Esophagus (tissue), 2 donors: Measurements from ENCODE around the gene PRICKLE2. TPM values are rescaled to one million over a fixed set of nuclear protein-coding genes. Genes with fewer than 3 reads are reported as not detected.

Experiments
- H3K27ac ChIP-seq, 2 donors: one replicate each; pipeline ENCODE4 v1.5.1; 2013; ENCODE audit warnings: low read depth in 2 of 2, mild to moderate bottlenecking in 2 of 2, inconsistent platforms in 1 of 2, low read length in 1 of 2, moderate library complexity in 1 of 2
- H3K27me3 ChIP-seq, 2 donors: one replicate each; pipeline ENCODE4 v1.6.1; 2013; ENCODE audit warnings: low read length in 2 of 2, control low read depth in 1 of 2, mild to moderate bottlenecking in 1 of 2; ENCODE audit not compliant: insufficient read depth in 2 of 2, control insufficient read depth in 1 of 2
- H3K36me3 ChIP-seq, 2 donors: one replicate each; pipeline ENCODE4 v1.6.1; 2013; ENCODE audit warnings: low read length in 1 of 2; ENCODE audit not compliant: control insufficient read depth in 2 of 2, insufficient read depth in 2 of 2
- H3K4me1 ChIP-seq, 2 donors: one replicate each; pipeline ENCODE4 v1.6.1; 2013; ENCODE audit warnings: low read length in 1 of 2; ENCODE audit not compliant: control insufficient read depth in 2 of 2, insufficient read depth in 2 of 2
- H3K4me3 ChIP-seq, 2 donors: one replicate each; pipeline ENCODE4 v1.5.1; 2013; ENCODE audit warnings: low read length in 2 of 2, mild to moderate bottlenecking in 2 of 2, low read depth in 1 of 2, moderate library complexity in 1 of 2
- H3K9me3 ChIP-seq, 2 donors: one replicate each; pipeline ENCODE4 v1.6.1; 2013; ENCODE audit warnings: mild to moderate bottlenecking in 2 of 2, low read depth in 1 of 2, low read length in 1 of 2, moderate library complexity in 1 of 2; ENCODE audit not compliant: control insufficient read depth in 2 of 2, insufficient read depth in 1 of 2
- WGBS, 2 donors: extraction: QIAGEN DNeasy Blood & Tissue Kit; methylation state at CpG; one replicate each; pipeline ENCODE4 v1.1.7; 2013; 5-methylcytosine and 5-hydroxymethylcytosine counted together
- polyA plus RNA-seq, 2 donors: library from polyadenylated mRNA; stranded (reverse); fragments of 200-250 nt; gene quantifications; one replicate each; pipeline ENCODE4 v1.2.3, GENCODE V29; 2013
- donor health status: healthy with polysubstance abuse.
- donor health status: Bipolar disorder and iron deficiency.

PRICKLE2 gene
- polyA plus RNA-seq, 2 donors, result 1.3 to 2.7 TPM

DNA sequence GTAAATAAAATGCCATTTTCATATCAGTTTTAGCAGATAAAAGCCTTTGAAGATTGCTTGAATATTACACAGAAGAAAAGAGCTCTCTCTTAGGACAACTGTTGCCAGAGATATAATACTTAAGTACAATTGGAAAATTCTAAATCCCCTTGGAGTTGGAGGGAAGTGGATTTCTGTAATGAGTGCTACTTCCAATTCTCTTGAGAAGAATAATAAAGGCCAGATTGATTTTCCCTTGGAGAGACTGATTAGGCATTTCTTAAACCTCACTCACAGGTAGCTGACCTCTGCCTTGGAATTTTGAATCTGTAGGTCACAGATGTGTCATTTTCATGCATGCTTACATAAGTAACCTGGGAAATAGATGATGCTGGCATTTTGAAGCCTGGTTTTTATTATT, 172.1 kb downstream of the PRICKLE2 start:
- Histone ChIP-seq H3K27ac (no peak overlapping the region), H3K36me3 (no peaks in the 10 kb centered on the region), H3K4me3 (no peak overlapping the region), H3K27me3 (no peaks in the 10 kb centered on the region), H3K4me1 (no peaks in the 10 kb centered on the region), H3K9me3 (no peaks in the 10 kb centered on the region)

- no peaks in the 10 kb centered on the region for H3K4me1 ChIP-seq
- WGBS, 2 donors, result 81% methylated on average over 4 of the region's 4 CpGs
Observed at GRCh38 chr3:64049832-64050231, 175.4 kb downstream of the PRICKLE2 start.

GRCh38 chr3:64049136-64049535, 176.1 kb downstream of the PRICKLE2 start:
- H3K36me3 ChIP-seq, result no peaks in the 10 kb centered on the region
- H3K4me3 ChIP-seq, result no peak overlapping the region
- no peaks in the 10 kb centered on the region for H3K9me3 ChIP-seq
- H3K27ac ChIP-seq, result no peak overlapping the region
- no peaks in the 10 kb centered on the region for H3K4me1 ChIP-seq
- H3K27me3 ChIP-seq, result no peaks in the 10 kb centered on the region
- WGBS, 2 donors, result 53 to 72% methylated on average over 3 of the region's 3 CpGs

More at GRCh38 chr3:64049832-64050231, 175.4 kb downstream of the PRICKLE2 start:
- Histone ChIP-seq H3K4me3 (no peak overlapping the region), H3K9me3 (no peaks in the 10 kb centered on the region), H3K27ac (no peak overlapping the region), H3K36me3 (no peaks in the 10 kb centered on the region), H3K27me3 (no peaks in the 10 kb centered on the region)

GRCh38 chr3:64048631-64049061, 176.6 kb downstream of the PRICKLE2 start:
- WGBS, 2 donors, result 49 to 55% methylated on average over 3 of the region's 3 CpGs
- H3K4me3 ChIP-seq, result no peak overlapping the region
- no peaks in the 10 kb centered on the region for H3K27me3 ChIP-seq
- H3K27ac ChIP-seq, result no peak overlapping the region
- no peaks in the 10 kb centered on the region for H3K9me3 ChIP-seq
- no peaks in the 10 kb centered on the region for H3K36me3 ChIP-seq
- H3K4me1 ChIP-seq, result no peaks in the 10 kb centered on the region

DNA sequence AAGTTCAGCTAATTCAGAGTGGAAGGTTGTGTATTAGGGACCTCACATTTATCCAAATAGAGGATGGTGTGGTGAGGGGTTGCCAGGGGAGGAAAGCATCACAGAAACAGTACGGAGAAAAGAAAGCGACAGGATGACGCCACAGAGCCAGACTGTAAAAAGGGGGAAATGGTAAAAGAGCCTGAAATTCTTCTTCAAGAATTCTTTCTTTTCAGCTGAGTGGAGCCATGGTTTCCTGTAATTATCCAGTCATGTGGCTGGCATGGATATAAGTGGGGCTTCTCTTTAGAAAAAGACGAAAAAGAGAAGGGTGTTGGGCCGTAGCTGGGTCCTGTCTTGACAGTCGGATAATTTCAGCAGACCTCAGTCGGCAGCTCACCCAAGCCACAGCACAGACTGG, 177.5 kb downstream of the PRICKLE2 start:
- 88 to 92% methylated on average over 7 of the region's 7 CpGs for WGBS, 2 donors
- no peaks in the 10 kb centered on the region for H3K27me3 ChIP-seq
- H3K9me3 ChIP-seq, result no peaks in the 10 kb centered on the region
- no peaks in the 10 kb centered on the region for H3K4me1 ChIP-seq
- H3K36me3 ChIP-seq, result no peaks in the 10 kb centered on the region
- H3K27ac ChIP-seq, result no peak overlapping the region
- no peak overlapping the region for H3K4me3 ChIP-seq

DNA sequence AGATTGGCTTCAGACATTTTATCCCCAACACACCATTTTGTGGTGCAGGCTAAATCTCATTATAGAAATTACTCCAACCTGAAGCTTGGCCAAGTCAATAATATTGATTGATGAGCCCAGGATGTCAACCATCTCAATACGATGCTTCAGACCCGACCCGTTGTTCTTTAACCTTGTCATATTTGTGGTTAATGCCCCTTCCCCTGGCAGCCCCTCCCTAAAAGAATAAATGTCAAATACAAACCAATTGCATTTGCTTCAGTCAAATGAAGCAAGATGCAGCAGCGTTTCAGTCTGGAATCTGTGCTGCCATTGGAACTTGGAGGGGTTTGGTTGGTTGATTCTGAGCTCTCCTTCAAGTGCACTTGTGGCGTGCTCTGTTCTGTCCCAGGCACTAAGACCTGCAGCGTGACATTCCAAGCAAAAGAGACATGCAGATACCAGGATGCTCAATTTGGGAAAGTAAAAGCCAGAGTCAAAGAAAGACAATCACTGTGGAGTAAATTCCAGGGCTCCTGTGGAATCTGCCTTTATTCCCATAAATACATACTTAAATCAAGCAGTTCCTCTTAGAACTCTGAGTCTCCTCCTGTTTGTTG, 178.2 kb downstream of the PRICKLE2 start:
- no peaks in the 10 kb centered on the region for H3K4me1 ChIP-seq
- H3K27me3 ChIP-seq, result no peaks in the 10 kb centered on the region
- 48 to 67% methylated on average over 6 of the region's 6 CpGs for WGBS, 2 donors
- H3K4me3 ChIP-seq, result no peak overlapping the region
- H3K9me3 ChIP-seq, result no peaks in the 10 kb centered on the region
- no peaks in the 10 kb centered on the region for H3K36me3 ChIP-seq
- no peak overlapping the region for H3K27ac ChIP-seq

GRCh38 chr3:64046592-64046991, 178.7 kb downstream of the PRICKLE2 start:
- Histone ChIP-seq H3K4me1 (no peaks in the 10 kb centered on the region), H3K4me3 (no peak overlapping the region), H3K36me3 (no peaks in the 10 kb centered on the region), H3K9me3 (no peaks in the 10 kb centered on the region), H3K27me3 (no peaks in the 10 kb centered on the region), H3K27ac (no peak overlapping the region)
- 81 to 83% methylated on average over 3 of the region's 3 CpGs for WGBS, 2 donors

DNA sequence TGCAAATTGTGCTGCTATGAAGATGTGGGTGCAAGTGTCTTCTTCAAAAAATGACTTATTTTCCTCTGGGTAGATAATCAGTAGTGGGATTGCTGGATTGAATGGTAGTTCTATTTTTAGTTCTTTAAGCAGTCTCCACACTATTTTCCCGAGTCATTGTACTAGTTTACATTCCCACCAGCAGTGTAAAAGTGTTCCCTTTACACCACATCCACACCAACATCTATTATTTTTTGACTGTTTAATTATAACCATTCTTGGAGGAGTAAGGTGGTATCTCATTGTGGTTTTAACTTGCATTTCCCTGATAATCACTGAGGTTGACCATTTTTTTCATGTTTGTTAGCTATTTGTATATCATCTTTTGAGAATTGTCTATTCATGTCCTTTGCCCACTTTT, 182.3 kb downstream of the PRICKLE2 start:
- Histone ChIP-seq H3K27ac (no peak overlapping the region), H3K9me3 (no peaks in the 10 kb centered on the region), H3K36me3 (no peaks in the 10 kb centered on the region), H3K4me3 (no peak overlapping the region), H3K27me3 (no peaks in the 10 kb centered on the region), H3K4me1 (no peaks in the 10 kb centered on the region)
- 63 to 76% methylated on average over 1 of the region's 1 CpG for WGBS, 2 donors

Other genes with a start within 250 kb of the PRICKLE2 start
- 10 to 100 TPM; 36.0 to 80.7 TPM for gene PSMD6, start 202.0 kb downstream of the PRICKLE2 start, polyA plus RNA-seq